GM23338 (cell line): ENCODE results near the gene TGM2. TPM values are rescaled to one million over a fixed set of nuclear protein-coding genes. Genes with fewer than 3 reads are reported as not detected.

Experiments used
- ATAC-seq: fragments of 200-7000 bp; cut with Tn5 transposase; 3 replicates; pipeline ENCODE4 v1.9.1; 2020
- DNase-seq: peaks from one replicate; pipeline ENCODE4 v3.0.0-alpha.2; 2015; ENCODE audit warnings: low spot score
- H2AFZ ChIP-seq: fragments of 200-600 bp; sonication (generic); 2 replicates; pipeline ENCODE4 v1.8.0; 2016; ENCODE audit warnings: antibody characterized with exemption, mild to moderate bottlenecking, moderate library complexity
- H3F3A ChIP-seq: fragments of 200-600 bp; sonication (generic); replicated peaks from 2 replicates; pipeline ENCODE4 v1.8.0; 2017; ENCODE audit warnings: antibody characterized with exemption, mixed run types, low read depth
- H3K27ac ChIP-seq: fragments of 200-600 bp; sonication (generic); 2 replicates; pipeline ENCODE4 v1.6.1; 2016; ENCODE audit warnings: low read depth
- H3K27me3 ChIP-seq: fragments of 200-600 bp; sonication (generic); 2 replicates; pipeline ENCODE4 v1.8.0; 2016; ENCODE audit warnings: mild to moderate bottlenecking, mixed run types, moderate library complexity; ENCODE audit not compliant: insufficient read depth
- H3K36me3 ChIP-seq: fragments of 200-600 bp; sonication (generic); 2 replicates; pipeline ENCODE4 v1.8.0; 2016; ENCODE audit warnings: mild to moderate bottlenecking; ENCODE audit not compliant: insufficient read depth
- H3K4me1 ChIP-seq: fragments of 200-600 bp; sonication (generic); 2 replicates; pipeline ENCODE4 v1.8.0; 2016; ENCODE audit warnings: mild to moderate bottlenecking, moderate library complexity; ENCODE audit not compliant: insufficient read depth
- H3K4me2 ChIP-seq: fragments of 200-600 bp; sonication (generic); 2 replicates; pipeline ENCODE4 v1.7.1; 2017; ENCODE audit warnings: mixed run types
- H3K4me3 ChIP-seq: fragments of 200-600 bp; sonication (generic); 2 replicates; pipeline ENCODE4 v1.6.1; 2016; ENCODE audit warnings: mixed run types
- H3K79me2 ChIP-seq: fragments of 200-600 bp; sonication (generic); replicated peaks from 2 replicates; pipeline ENCODE4 v1.8.0; 2017; ENCODE audit warnings: mild to moderate bottlenecking; ENCODE audit not compliant: insufficient read depth
- H3K9me2 ChIP-seq: fragments of 200-600 bp; sonication (generic); 2 replicates; pipeline ENCODE4 v1.8.0; 2017; ENCODE audit not compliant: insufficient read depth
- H4K20me1 ChIP-seq: fragments of 200-600 bp; sonication (generic); replicated peaks from 2 replicates; pipeline ENCODE4 v1.8.0; 2017; ENCODE audit warnings: mild to moderate bottlenecking; ENCODE audit not compliant: insufficient read depth
- H3K27ac Mint-ChIP-seq: 2 replicates; pipeline ENCODE4 v1.8.0; 2020; ENCODE audit warnings: inconsistent platforms, mild to moderate bottlenecking, moderate library complexity, mixed read lengths
- H3K27me3 Mint-ChIP-seq: 3 replicates; pipeline ENCODE4 v1.8.0; 2022; ENCODE audit warnings: low read depth, mild to moderate bottlenecking, moderate library complexity, mixed read lengths, inconsistent platforms; ENCODE audit not compliant: insufficient read depth, poor library complexity
- H3K36me3 Mint-ChIP-seq: 3 replicates; pipeline ENCODE4 v1.8.0; 2021; ENCODE audit warnings: low read depth, mild to moderate bottlenecking, inconsistent platforms, moderate library complexity, mixed read lengths
- H3K4me1 Mint-ChIP-seq: 3 replicates; pipeline ENCODE4 v1.8.0; 2020; ENCODE audit warnings: mild to moderate bottlenecking, inconsistent platforms, mixed read lengths
- H3K4me3 Mint-ChIP-seq: 3 replicates; pipeline ENCODE4 v1.8.0; 2021; ENCODE audit warnings: moderate library complexity, mild to moderate bottlenecking, inconsistent platforms, mixed read lengths
- H3K9me3 Mint-ChIP-seq: 3 replicates; pipeline ENCODE4 v1.8.0; 2020; ENCODE audit warnings: moderate library complexity, mild to moderate bottlenecking, inconsistent platforms, mixed read lengths
- EZH2 ChIP-seq: fragments of 200-600 bp; sonication (generic); IDR thresholded peaks from one replicate; pipeline ENCODE4 v1.8.0; 2017; ENCODE audit warnings: antibody characterized with exemption, mild to moderate bottlenecking, low read depth; ENCODE audit not compliant: unreplicated experiment
- EZH2phosphoT487 ChIP-seq: fragments of 200-600 bp; sonication (generic); IDR thresholded peaks from one replicate; pipeline ENCODE4 v1.8.1; 2018; ENCODE audit warnings: antibody characterized with exemption; ENCODE audit not compliant: unreplicated experiment
- JUNB ChIP-seq: IDR thresholded peaks from one replicate; pipeline ENCODE4 v1.6.1; 2016; ENCODE audit warnings: antibody characterized with exemption; ENCODE audit not compliant: unreplicated experiment
- NANOG ChIP-seq: IDR thresholded peaks from 2 replicates; pipeline ENCODE4 v1.6.1; 2016; ENCODE audit warnings: antibody characterized with exemption, borderline replicate concordance
- POLR2AphosphoS5 ChIP-seq: IDR thresholded peaks from 2 replicates; pipeline ENCODE4 v1.6.1; 2016; ENCODE audit warnings: antibody characterized with exemption, low read depth
- ZNF114 ChIP-seq: fragments of 250-450 bp; sonication (Bioruptor Pico); IDR thresholded peaks from 2 replicates; pipeline ENCODE4 v1.5.0; 2020; ENCODE audit warnings: mild to moderate bottlenecking, moderate library complexity
- ZNF331 ChIP-seq: fragments of 250-450 bp; sonication (Bioruptor Pico); IDR thresholded peaks from 2 replicates; pipeline ENCODE4 v1.5.0; 2020; ENCODE audit warnings: low read depth, mild to moderate bottlenecking, moderate library complexity
- polyA plus RNA-seq: library from polyadenylated mRNA; unstranded; fragments of >200 nt; fragmentation: Nextera tagmentation; extraction: Ambion mirVana; gene quantifications from 2 replicates; pipeline ENCODE4 v1.2.1, GENCODE V29; 2016
- total RNA-seq: library from RNA; depleted of rRNA; stranded (reverse); fragments of >200 nt; shearing (Covaris generic); gene quantifications from 2 replicates; pipeline ENCODE4 v1.2.3, GENCODE V29; 2014
- TF ChIP-seq, protein P1 (sequence below), 2 experiments: fragments of 200-600 bp in 1 of 2; sonication (generic) in 1 of 2; conservative IDR thresholded peaks; 2 replicates each; pipeline versions ENCODE4 v1.5.1 to v1.6.1; 2016 to 2017; ENCODE audit warnings: antibody characterized with exemption in 2 of 2, low read depth in 2 of 2, mild to moderate bottlenecking in 2 of 2, moderate library complexity in 1 of 2
- TF ChIP-seq, protein P2 (sequence below): IDR thresholded peaks from 2 replicates; pipeline ENCODE4 v1.6.1; 2016; ENCODE audit warnings: antibody characterized with exemption
- TF ChIP-seq, protein P3 (sequence below): fragments of 250-450 bp; sonication (Bioruptor Pico); IDR thresholded peaks from 2 replicates; pipeline ENCODE4 v1.5.0; 2020; ENCODE audit warnings: mild to moderate bottlenecking, moderate library complexity

The TGM2 gene
- total and polyA plus RNA-seq, 2 experiments from 2014 or later = 0.45 to 1.0 TPM

DNA sequence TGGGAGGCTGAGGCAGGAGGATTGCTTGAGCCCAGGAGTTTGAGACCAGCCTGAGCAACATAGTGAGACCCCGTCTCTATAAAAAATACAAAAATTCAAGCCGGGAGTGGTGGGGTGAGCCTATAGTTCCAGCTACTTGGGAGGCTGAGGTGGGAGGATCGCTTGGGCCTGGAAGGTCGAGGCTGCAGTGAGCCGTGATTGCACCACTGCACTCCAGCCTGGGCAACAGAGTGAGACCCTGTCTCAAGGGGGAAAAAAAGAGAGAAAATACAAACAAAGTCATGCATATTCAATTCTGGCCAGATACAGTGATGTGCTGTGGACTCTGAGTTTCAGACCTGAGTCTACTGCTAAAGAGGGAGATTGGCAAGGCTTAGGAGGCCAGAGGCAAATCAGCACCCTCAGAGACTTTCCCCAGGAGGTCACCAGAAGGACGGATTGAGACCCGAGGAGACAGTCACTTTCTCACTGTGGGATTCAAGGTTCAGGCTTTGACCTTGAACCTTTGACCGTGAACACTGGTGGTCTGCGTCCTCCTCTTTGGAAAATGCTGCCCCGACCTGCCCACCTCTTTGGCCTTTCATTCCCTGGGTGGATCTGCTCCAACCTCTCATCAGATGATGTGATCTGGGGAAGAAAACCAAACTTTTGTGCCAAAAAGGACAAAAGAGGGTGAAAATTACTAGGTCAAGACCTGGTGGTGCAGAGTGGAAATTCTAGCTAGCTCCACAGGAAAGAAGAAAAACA is 31.2 kb downstream of the TGM2 start:
- Mint-ChIP-seq H3K4me1 (peaks cover 3% of the 10 kb centered on the region; the same call in 2 of the 3 replicates), H3K9me3 (no peaks in the 10 kb centered on the region; the same call in 2 of the 3 replicates), H3K36me3 (no peaks in the 10 kb centered on the region), H3K27me3 (no peaks in the 10 kb centered on the region), H3K27ac (no peak overlapping the region), H3K4me3 (no peak overlapping the region; the same call in 2 of the 3 replicates)
- Histone ChIP-seq H3K4me1 (no peaks in the 10 kb centered on the region), H3K4me3 (no peak overlapping the region), H3K79me2 (no peaks in the 10 kb centered on the region), H3K9me2 (no peaks in the 10 kb centered on the region), H3K27ac (no peak overlapping the region), H3K36me3 (no peaks in the 10 kb centered on the region), H3K4me2 (no peak overlapping the region), H3F3A (no peaks in the 10 kb centered on the region), H4K20me1 (no peaks in the 10 kb centered on the region), H3K27me3 (no peaks in the 10 kb centered on the region), H2AFZ (no peak overlapping the region)
- TF ChIP-seq EZH2 (no peak), NANOG (no peak), POLR2AphosphoS5 (no peak)
- TF ChIP-seq, protein P1, sequence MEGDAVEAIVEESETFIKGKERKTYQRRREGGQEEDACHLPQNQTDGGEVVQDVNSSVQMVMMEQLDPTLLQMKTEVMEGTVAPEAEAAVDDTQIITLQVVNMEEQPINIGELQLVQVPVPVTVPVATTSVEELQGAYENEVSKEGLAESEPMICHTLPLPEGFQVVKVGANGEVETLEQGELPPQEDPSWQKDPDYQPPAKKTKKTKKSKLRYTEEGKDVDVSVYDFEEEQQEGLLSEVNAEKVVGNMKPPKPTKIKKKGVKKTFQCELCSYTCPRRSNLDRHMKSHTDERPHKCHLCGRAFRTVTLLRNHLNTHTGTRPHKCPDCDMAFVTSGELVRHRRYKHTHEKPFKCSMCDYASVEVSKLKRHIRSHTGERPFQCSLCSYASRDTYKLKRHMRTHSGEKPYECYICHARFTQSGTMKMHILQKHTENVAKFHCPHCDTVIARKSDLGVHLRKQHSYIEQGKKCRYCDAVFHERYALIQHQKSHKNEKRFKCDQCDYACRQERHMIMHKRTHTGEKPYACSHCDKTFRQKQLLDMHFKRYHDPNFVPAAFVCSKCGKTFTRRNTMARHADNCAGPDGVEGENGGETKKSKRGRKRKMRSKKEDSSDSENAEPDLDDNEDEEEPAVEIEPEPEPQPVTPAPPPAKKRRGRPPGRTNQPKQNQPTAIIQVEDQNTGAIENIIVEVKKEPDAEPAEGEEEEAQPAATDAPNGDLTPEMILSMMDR (conservative IDR thresholded peaks at IDR 0.05; ENCODE audit: low read depth in 2 of 2) = no peak
- TF ChIP-seq, protein P2, sequence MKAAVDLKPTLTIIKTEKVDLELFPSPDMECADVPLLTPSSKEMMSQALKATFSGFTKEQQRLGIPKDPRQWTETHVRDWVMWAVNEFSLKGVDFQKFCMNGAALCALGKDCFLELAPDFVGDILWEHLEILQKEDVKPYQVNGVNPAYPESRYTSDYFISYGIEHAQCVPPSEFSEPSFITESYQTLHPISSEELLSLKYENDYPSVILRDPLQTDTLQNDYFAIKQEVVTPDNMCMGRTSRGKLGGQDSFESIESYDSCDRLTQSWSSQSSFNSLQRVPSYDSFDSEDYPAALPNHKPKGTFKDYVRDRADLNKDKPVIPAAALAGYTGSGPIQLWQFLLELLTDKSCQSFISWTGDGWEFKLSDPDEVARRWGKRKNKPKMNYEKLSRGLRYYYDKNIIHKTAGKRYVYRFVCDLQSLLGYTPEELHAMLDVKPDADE = no peak
- ATAC-seq (no peak), DNase-seq (no peak)

DNA sequence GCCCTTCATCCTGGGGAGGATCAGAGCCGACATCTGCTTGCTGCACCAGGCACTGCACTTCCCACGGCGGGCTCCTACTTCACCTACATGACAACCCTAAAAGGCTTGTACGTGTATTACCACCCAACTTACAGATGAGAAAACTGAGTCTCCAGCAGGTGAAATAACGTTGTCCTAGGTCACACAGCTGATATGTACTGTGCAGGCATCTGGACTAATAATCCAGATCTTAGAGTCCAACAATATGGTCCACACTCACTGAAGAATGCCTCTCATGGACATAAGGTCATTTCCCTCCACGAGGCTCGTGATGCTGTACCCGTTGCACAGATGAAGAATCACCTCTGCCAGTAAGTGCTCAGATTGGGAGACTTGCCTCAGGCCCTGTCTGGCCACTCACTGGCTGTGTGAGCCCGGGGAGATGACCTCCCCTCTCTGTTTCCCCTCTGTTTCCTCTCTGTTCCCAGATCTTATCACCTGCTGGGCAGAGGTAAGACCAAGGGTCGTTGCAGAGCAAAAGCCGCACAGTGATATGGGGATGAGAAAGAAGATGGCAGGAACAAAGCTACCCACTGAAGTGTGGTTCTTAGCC is 32.1 kb downstream of the TGM2 start:
- DNase-seq = no peak
- H3F3A ChIP-seq = no peaks in the 10 kb centered on the region
- no peak overlapping the region for H2AFZ ChIP-seq
- peaks cover 3% of the 10 kb centered on the region; the same call in 2 of the 3 replicates for H3K4me1 Mint-ChIP-seq
- H3K4me3 Mint-ChIP-seq = no peak overlapping the region
- H3K27ac ChIP-seq = no peak overlapping the region
- H3K27me3 ChIP-seq = no peaks in the 10 kb centered on the region
- no peaks in the 10 kb centered on the region for H3K36me3 Mint-ChIP-seq
- H3K27me3 Mint-ChIP-seq = no peaks in the 10 kb centered on the region
- H3K9me2 ChIP-seq = no peaks in the 10 kb centered on the region
- no peak for ATAC-seq
- no peaks in the 10 kb centered on the region for H3K79me2 ChIP-seq
- no peaks in the 10 kb centered on the region for H3K36me3 ChIP-seq
- H3K4me3 ChIP-seq = no peak overlapping the region
- no peak overlapping the region for H3K27ac Mint-ChIP-seq
- no peaks in the 10 kb centered on the region for H4K20me1 ChIP-seq
- H3K4me1 ChIP-seq = no peaks in the 10 kb centered on the region
- H3K9me3 Mint-ChIP-seq = no peaks in the 10 kb centered on the region; the same call in 2 of the 3 replicates
- no peak overlapping the region for H3K4me2 ChIP-seq
- no peak for TF ChIP-seq ZNF114
- no peak for TF ChIP-seq ZNF331
- no peak for TF ChIP-seq JUNB
- no peak for TF ChIP-seq NANOG
- TF ChIP-seq, protein P3, sequence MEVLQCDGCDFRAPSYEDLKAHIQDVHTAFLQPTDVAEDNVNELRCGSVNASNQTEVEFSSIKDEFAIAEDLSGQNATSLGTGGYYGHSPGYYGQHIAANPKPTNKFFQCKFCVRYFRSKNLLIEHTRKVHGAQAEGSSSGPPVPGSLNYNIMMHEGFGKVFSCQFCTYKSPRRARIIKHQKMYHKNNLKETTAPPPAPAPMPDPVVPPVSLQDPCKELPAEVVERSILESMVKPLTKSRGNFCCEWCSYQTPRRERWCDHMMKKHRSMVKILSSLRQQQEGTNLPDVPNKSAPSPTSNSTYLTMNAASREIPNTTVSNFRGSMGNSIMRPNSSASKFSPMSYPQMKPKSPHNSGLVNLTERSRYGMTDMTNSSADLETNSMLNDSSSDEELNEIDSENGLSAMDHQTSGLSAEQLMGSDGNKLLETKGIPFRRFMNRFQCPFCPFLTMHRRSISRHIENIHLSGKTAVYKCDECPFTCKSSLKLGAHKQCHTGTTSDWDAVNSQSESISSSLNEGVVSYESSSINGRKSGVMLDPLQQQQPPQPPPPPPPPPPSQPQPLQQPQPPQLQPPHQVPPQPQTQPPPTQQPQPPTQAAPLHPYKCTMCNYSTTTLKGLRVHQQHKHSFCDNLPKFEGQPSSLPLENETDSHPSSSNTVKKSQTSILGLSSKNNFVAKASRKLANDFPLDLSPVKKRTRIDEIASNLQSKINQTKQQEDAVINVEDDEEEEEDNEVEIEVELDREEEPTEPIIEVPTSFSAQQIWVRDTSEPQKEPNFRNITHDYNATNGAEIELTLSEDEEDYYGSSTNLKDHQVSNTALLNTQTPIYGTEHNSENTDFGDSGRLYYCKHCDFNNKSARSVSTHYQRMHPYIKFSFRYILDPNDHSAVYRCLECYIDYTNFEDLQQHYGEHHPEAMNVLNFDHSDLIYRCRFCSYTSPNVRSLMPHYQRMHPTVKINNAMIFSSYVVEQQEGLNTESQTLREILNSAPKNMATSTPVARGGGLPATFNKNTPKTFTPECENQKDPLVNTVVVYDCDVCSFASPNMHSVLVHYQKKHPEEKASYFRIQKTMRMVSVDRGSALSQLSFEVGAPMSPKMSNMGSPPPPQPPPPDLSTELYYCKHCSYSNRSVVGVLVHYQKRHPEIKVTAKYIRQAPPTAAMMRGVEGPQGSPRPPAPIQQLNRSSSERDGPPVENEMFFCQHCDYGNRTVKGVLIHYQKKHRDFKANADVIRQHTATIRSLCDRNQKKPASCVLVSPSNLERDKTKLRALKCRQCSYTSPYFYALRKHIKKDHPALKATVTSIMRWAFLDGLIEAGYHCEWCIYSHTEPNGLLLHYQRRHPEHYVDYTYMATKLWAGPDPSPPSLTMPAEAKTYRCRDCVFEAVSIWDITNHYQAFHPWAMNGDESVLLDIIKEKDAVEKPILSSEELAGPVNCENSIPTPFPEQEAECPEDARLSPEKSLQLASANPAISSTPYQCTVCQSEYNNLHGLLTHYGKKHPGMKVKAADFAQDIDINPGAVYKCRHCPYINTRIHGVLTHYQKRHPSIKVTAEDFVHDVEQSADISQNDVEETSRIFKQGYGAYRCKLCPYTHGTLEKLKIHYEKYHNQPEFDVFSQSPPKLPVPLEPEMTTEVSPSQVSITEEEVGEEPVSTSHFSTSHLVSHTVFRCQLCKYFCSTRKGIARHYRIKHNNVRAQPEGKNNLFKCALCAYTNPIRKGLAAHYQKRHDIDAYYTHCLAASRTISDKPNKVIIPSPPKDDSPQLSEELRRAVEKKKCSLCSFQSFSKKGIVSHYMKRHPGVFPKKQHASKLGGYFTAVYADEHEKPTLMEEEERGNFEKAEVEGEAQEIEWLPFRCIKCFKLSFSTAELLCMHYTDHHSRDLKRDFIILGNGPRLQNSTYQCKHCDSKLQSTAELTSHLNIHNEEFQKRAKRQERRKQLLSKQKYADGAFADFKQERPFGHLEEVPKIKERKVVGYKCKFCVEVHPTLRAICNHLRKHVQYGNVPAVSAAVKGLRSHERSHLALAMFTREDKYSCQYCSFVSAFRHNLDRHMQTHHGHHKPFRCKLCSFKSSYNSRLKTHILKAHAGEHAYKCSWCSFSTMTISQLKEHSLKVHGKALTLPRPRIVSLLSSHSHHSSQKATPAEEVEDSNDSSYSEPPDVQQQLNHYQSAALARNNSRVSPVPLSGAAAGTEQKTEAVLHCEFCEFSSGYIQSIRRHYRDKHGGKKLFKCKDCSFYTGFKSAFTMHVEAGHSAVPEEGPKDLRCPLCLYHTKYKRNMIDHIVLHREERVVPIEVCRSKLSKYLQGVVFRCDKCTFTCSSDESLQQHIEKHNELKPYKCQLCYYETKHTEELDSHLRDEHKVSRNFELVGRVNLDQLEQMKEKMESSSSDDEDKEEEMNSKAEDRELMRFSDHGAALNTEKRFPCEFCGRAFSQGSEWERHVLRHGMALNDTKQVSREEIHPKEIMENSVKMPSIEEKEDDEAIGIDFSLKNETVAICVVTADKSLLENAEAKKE = no peak
- no peak for TF ChIP-seq EZH2phosphoT487
- TF ChIP-seq, protein P2 = no peak
